ENCODE measurements around the gene KIAA0930.

DNA sequence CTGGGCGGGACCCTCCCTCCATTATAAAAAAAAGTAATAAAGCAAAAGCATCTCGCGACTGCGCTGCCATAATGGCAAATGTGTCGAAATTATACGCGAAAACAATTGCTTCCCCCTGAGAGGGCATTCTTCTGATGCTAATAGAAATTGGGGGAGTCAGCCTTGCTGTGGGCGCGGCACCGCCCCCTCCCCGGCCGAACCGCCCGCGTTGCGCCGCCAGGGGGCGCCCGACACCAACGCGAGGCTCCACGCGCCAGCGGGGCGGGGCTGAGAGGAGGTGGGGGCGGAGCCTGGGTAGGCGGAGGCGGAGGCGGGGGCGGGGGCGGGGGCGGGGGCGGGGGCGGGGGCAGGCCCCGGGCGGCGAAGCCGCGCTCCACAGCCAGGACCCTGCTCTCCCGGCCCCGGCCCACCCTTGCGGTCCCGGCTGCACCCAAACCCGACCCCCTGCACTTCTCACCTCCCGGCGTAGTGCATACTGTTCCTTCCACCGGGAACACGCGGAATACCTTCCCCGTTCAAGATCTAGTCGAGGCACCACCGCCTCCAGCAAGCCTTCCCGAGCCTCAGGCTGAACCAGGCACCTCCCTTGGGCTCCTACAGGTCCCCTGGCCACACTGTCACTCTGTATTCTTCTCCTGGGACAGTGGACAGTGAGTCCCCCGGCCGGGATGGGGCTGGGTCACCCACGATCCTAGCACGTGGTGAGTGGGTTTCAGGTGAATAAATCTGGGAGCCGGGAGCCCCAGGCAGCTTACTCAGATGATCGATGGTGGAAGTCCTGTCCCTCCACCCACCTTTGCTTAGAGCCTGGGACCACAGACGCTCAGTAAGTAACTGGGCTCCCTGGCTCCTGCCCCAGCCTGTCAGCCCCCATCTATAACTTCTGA, 28.5 kb upstream of the KIAA0930 start:
- TF ChIP-seq, protein P1, sequence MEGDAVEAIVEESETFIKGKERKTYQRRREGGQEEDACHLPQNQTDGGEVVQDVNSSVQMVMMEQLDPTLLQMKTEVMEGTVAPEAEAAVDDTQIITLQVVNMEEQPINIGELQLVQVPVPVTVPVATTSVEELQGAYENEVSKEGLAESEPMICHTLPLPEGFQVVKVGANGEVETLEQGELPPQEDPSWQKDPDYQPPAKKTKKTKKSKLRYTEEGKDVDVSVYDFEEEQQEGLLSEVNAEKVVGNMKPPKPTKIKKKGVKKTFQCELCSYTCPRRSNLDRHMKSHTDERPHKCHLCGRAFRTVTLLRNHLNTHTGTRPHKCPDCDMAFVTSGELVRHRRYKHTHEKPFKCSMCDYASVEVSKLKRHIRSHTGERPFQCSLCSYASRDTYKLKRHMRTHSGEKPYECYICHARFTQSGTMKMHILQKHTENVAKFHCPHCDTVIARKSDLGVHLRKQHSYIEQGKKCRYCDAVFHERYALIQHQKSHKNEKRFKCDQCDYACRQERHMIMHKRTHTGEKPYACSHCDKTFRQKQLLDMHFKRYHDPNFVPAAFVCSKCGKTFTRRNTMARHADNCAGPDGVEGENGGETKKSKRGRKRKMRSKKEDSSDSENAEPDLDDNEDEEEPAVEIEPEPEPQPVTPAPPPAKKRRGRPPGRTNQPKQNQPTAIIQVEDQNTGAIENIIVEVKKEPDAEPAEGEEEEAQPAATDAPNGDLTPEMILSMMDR (IDR thresholded peaks at IDR 0.05), result peak; percentile 82 to 96 (median 94)
- TF ChIP-seq POLR2A (IDR thresholded peaks at IDR 0.05), result no peak

Measured in right lobe of liver (tissue), 4 donors.